K562 (cell line): ENCODE data around the gene STX7.

Experiments used
- BRCA1 ChIP-seq, 2 experiments: fragments of 450-650 bp in 1 of 2; sonication (generic) in 1 of 2; formaldehyde crosslinking in 1 of 2; IDR thresholded peaks; 2 replicates each; pipeline versions ENCODE4 v1.5.0 to v1.6.1; 2017 to 2020; ENCODE audit warnings: mild to moderate bottlenecking in 1 of 2, missing genetic modification reagents in 1 of 2
- HNRNPUL1 ChIP-seq: fragments of 200-400 bp; formaldehyde crosslinking; IDR thresholded peaks from 2 replicates; pipeline ENCODE4 v1.6.1; 2017; ENCODE audit warnings: low read length
- L3MBTL2 ChIP-seq: fragments of 450-650 bp; IDR thresholded peaks from 2 replicates; pipeline ENCODE4 v1.6.1; 2016; ENCODE audit warnings: mild to moderate bottlenecking, moderate library complexity
- MAFG ChIP-seq: fragments of 450-650 bp; conservative IDR thresholded peaks from 2 replicates; pipeline ENCODE4 v1.6.1; 2016; ENCODE audit warnings: missing genetic modification characterization, missing compliant biosample characterization
- NCOA1 ChIP-seq: fragments of 450-650 bp; IDR thresholded peaks from 2 replicates; pipeline ENCODE4 v1.6.1; 2016; ENCODE audit warnings: low read depth
- PHF20 ChIP-seq: fragments of 450-650 bp; IDR thresholded peaks from 2 replicates; pipeline ENCODE4 v1.6.1; 2018; ENCODE audit not compliant: partially characterized antibody
- TRIM25 ChIP-seq: fragments of 450-650 bp; IDR thresholded peaks from 2 replicates; pipeline ENCODE4 v1.7.0; 2016; ENCODE audit warnings: borderline replicate concordance
- ZNF696 ChIP-seq: fragments of 250-450 bp; sonication (Bioruptor Pico); conservative IDR thresholded peaks from 2 replicates; pipeline ENCODE4 v1.4.0; 2020; ENCODE audit warnings: mild to moderate bottlenecking, moderate library complexity

- TF ChIP-seq NCOA1 (no peak), TRIM25 (no peak), BRCA1 (IDR thresholded peaks at IDR 0.05) (no peak), BRCA1 (CRISPR knock-in tag; IDR thresholded peaks at IDR 0.05) (no peak), ZNF696 (CRISPR knock-in tag) (no peak), HNRNPUL1 (no peak), L3MBTL2 (no peak), MAFG (tag) (no peak), PHF20 (no peak)
Measured at GRCh38 chr6:132505158-132505557, 7.8 kb downstream of the STX7 start.
